ENCODE results near the gene SLC46A1.

DNA sequence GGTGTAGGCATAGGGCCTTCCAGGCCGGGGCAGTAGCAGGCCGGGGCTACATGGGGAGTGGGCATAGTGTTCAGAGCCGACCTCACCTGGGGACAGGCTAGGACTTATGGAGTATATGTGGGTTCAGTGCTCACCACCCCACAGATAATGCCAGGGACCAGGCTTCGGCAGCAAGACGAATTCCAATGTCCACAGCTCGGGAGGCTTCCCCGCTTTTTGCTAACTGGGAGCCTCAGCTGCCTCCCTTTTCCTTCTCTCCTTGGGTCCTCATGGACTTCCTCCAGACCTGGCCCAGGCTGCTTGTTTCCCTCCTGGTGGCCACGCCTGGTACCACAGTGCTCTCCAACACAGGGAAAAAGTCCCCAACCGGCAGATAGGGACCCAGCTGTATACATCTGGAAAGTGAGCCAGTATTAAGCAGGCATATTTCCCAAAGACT is 20.1 kb upstream of the SLC46A1 start:
- TF ChIP-seq POLR2A (IDR thresholded peaks at IDR 0.05; ENCODE audit: low read depth, low read length) (no peak), POLR2AphosphoS5 (IDR thresholded peaks at IDR 0.05; ENCODE audit: low read depth, low read length) (no peak), TAF1 (IDR thresholded peaks at IDR 0.05; ENCODE audit: borderline replicate concordance, low read depth, low read length) (no peak)

Data from GM12892 (cell line).